GM12878 (cell line): ENCODE measurements around the gene AGBL5. TPM values are rescaled to one million over a fixed set of nuclear protein-coding genes. Genes with fewer than 3 reads are reported as not detected.

Source experiments
- CBFB ChIP-seq: IDR thresholded peaks from 2 replicates; pipeline ENCODE4 v1.6.1; 2016; ENCODE audit warnings: antibody characterized with exemption, low read depth
- EGR1 ChIP-seq, 2 experiments: IDR thresholded peaks; 1 replicate in 1 of 2; 2 replicates in 1 of 2; pipeline ENCODE4 v1.6.1; 2011 to 2012; ENCODE audit warnings: low read depth in 2 of 2, low read length in 2 of 2, borderline replicate concordance in 1 of 2, mild to moderate bottlenecking in 1 of 2, moderate library complexity in 1 of 2
- EP300 ChIP-seq, 2 experiments: fragments of 150-350 bp in 1 of 2; IDR thresholded peaks; 2 replicates each; pipeline ENCODE4 v1.6.1; 2011 to 2012; ENCODE audit warnings: low read depth in 2 of 2, low read length in 2 of 2, borderline replicate concordance in 1 of 2, improper control_type of control experiment in 1 of 2, inconsistent platforms in 1 of 2; ENCODE audit not compliant: control insufficient read depth in 1 of 2
- MTA2 ChIP-seq: fragments of 450-650 bp; IDR thresholded peaks from 2 replicates; pipeline ENCODE4 v1.6.1; 2016; ENCODE audit warnings: low read depth, mild to moderate bottlenecking, moderate library complexity
- NFYA ChIP-seq: IDR thresholded peaks from 2 replicates; pipeline ENCODE4 v1.6.1; 2011; ENCODE audit warnings: low read depth, mild to moderate bottlenecking, low read length, improper control_type of control experiment, borderline replicate concordance
- PAX5 ChIP-seq: IDR thresholded peaks from 2 replicates; pipeline ENCODE4 v1.6.1; 2011; ENCODE audit warnings: low read depth, low read length, borderline replicate concordance
- RAD51 ChIP-seq: fragments of 450-650 bp; IDR thresholded peaks from 2 replicates; pipeline ENCODE4 v1.6.1; 2016; ENCODE audit warnings: moderate library complexity, mild to moderate bottlenecking, inconsistent platforms
- RFX5 ChIP-seq: IDR thresholded peaks from 2 replicates; pipeline ENCODE4 v1.6.1; 2011; ENCODE audit warnings: low read depth, low read length, improper control_type of control experiment
- SUPT20H ChIP-seq: IDR thresholded peaks from 2 replicates; pipeline ENCODE4 v1.6.1; 2011; ENCODE audit warnings: low read depth, mild to moderate bottlenecking, low read length, moderate library complexity, borderline replicate concordance; ENCODE audit not compliant: control insufficient read depth
- ZNF622 ChIP-seq: fragments of 450-650 bp; IDR thresholded peaks from 2 replicates; pipeline ENCODE4 v1.6.1; 2017; ENCODE audit warnings: mild to moderate bottlenecking, inconsistent platforms
- polyA plus RNA-seq, 11 experiments: library from polyadenylated mRNA; depleted of rRNA in 4 of 11; unstranded in 6 of 11; stranded (reverse) in 5 of 11; fragments of >200 nt; fragmentation: Nextera tagmentation in 4 of 11; fragmentation: Illumina TruSeq in 1 of 11; extraction: Ambion mirVana in 4 of 11; extraction: Trizol in 1 of 11; gene quantifications; 1 replicate in 1 of 11; 2 replicates in 10 of 11; pipeline versions ENCODE4 v1.2.1 to v1.2.3, GENCODE V29; 2011 to 2016; ENCODE audit warnings: inconsistent platforms in 2 of 11, missing spikeins in 2 of 11, low read depth in 1 of 11
- total RNA-seq, 4 experiments: library from RNA; depleted of rRNA in 3 of 4; stranded (reverse); fragments of >200 nt in 3 of 4; fragmentation: Illumina TruSeq in 1 of 4; extraction: Trizol in 1 of 4; gene quantifications; 2 replicates each; pipeline versions ENCODE4 v1.2.1 to v1.2.3, GENCODE V29; 2013 to 2021
- TF ChIP-seq, protein P1 (sequence below): fragments of 450-650 bp; IDR thresholded peaks from 2 replicates; pipeline ENCODE4 v1.6.1; 2017; ENCODE audit warnings: mild to moderate bottlenecking, low read depth, inconsistent platforms; ENCODE audit not compliant: poor library complexity, severe bottlenecking
- TF ChIP-seq, protein P2 (sequence below): fragments of 450-650 bp; IDR thresholded peaks from 2 replicates; pipeline ENCODE4 v1.6.1; 2017; ENCODE audit warnings: mild to moderate bottlenecking, moderate library complexity
- TF ChIP-seq, protein P3 (sequence below): fragments of 450-650 bp; IDR thresholded peaks from 2 replicates; pipeline ENCODE4 v1.6.1; 2017; ENCODE audit warnings: mild to moderate bottlenecking, moderate library complexity
- TF ChIP-seq, protein P4 (sequence below): IDR thresholded peaks from 2 replicates; pipeline ENCODE4 v1.6.1; 2011; ENCODE audit warnings: low read depth, mild to moderate bottlenecking, low read length, moderate library complexity, borderline replicate concordance; ENCODE audit errors: extremely low read depth
- TF ChIP-seq, protein P5 (sequence below): IDR thresholded peaks from 2 replicates; pipeline ENCODE4 v1.6.1; 2011; ENCODE audit warnings: low read depth, low read length, improper control_type of control experiment, borderline replicate concordance

The AGBL5 gene
- total and polyA plus RNA-seq, 10 of the 15 experiments (the other 5 are each of a cell fraction or from before 2014, with no cell fraction given), result 1.9 to 28.5 (median 19.5) TPM

DNA sequence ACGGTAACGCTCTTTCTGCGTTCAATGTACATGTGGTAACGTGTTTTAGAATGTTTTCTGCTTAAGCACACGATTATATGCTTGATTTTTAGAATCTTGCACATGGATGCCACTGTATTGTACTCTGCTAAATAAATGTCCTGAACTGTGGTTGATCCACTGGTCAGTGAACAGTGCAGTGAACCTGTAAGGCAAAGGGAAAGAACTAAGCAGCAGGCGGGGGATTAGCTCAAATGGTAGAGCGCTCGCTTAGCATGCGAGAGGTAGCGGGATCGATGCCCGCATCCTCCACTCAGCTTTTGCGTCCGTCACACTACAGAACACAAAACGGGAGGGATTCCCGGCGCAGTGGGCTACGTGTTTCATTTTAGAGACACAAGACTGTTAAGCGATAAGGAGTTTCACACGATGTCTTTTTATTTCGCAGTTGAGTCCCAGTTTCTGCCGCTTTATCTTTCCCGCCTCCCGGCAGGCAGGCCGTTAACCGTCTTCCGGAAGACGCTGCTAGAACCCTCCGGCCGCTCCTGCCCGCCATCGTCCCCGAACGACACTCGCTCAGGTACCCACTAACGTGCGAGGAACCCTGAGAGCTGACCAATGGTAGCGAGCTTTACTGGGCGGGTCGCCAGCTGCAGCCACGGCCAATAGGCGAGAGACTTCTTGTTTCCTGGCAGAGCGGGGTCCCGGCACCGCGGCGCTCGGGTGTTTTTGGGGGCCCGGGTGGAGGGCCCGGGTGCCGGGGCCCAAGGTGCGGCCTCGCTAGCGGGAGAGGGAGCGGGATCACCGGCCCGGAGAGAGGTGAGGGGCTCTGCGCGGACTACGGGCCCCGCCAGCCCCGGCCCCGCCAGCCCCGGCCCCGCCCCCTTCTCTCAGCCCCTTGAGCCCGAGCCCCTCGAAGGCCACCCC is at the start of gene AGBL5 (continued):
- TF ChIP-seq, protein P1, sequence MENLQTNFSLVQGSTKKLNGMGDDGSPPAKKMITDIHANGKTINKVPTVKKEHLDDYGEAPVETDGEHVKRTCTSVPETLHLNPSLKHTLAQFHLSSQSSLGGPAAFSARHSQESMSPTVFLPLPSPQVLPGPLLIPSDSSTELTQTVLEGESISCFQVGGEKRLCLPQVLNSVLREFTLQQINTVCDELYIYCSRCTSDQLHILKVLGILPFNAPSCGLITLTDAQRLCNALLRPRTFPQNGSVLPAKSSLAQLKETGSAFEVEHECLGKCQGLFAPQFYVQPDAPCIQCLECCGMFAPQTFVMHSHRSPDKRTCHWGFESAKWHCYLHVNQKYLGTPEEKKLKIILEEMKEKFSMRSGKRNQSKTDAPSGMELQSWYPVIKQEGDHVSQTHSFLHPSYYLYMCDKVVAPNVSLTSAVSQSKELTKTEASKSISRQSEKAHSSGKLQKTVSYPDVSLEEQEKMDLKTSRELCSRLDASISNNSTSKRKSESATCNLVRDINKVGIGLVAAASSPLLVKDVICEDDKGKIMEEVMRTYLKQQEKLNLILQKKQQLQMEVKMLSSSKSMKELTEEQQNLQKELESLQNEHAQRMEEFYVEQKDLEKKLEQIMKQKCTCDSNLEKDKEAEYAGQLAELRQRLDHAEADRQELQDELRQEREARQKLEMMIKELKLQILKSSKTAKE, result peak; percentile 83
- TF ChIP-seq RFX5 (0 out of 2 replicates have a peak, but pooled peaks have one; percentile 13), MTA2 (peak; percentile 38), NFYA (peak; percentile 42), SUPT20H (no peak), PAX5 (peak; percentile 8; the same call in 1 of the 2 replicates), RAD51 (no peak; the same call in 1 of the 2 replicates), EGR1 (IDR thresholded peaks at IDR 0.05; ENCODE audit: borderline replicate concordance in 1 of 2, low read depth in 2 of 2, low read length in 2 of 2) (peak in 1 of 2 experiments; percentile 21; a peak in 1 of 3 replicates), ZNF622 (no peak), EP300 (IDR thresholded peaks at IDR 0.05; ENCODE audit: borderline replicate concordance in 1 of 2, control insufficient read depth in 1 of 2, low read depth in 2 of 2, low read length in 2 of 2) (no peak; a peak in 1 of 4 replicates), CBFB (peak; percentile 33; the same call in 1 of the 2 replicates)
- TF ChIP-seq, protein P2, sequence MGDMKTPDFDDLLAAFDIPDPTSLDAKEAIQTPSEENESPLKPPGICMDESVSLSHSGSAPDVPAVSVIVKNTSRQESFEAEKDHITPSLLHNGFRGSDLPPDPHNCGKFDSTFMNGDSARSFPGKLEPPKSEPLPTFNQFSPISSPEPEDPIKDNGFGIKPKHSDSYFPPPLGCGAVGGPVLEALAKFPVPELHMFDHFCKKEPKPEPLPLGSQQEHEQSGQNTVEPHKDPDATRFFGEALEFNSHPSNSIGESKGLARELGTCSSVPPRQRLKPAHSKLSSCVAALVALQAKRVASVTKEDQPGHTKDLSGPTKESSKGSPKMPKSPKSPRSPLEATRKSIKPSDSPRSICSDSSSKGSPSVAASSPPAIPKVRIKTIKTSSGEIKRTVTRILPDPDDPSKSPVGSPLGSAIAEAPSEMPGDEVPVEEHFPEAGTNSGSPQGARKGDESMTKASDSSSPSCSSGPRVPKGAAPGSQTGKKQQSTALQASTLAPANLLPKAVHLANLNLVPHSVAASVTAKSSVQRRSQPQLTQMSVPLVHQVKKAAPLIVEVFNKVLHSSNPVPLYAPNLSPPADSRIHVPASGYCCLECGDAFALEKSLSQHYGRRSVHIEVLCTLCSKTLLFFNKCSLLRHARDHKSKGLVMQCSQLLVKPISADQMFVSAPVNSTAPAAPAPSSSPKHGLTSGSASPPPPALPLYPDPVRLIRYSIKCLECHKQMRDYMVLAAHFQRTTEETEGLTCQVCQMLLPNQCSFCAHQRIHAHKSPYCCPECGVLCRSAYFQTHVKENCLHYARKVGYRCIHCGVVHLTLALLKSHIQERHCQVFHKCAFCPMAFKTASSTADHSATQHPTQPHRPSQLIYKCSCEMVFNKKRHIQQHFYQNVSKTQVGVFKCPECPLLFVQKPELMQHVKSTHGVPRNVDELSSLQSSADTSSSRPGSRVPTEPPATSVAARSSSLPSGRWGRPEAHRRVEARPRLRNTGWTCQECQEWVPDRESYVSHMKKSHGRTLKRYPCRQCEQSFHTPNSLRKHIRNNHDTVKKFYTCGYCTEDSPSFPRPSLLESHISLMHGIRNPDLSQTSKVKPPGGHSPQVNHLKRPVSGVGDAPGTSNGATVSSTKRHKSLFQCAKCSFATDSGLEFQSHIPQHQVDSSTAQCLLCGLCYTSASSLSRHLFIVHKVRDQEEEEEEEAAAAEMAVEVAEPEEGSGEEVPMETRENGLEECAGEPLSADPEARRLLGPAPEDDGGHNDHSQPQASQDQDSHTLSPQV, result 0 out of 2 replicates have a peak, but pooled peaks have one; percentile 46
- TF ChIP-seq, protein P3, sequence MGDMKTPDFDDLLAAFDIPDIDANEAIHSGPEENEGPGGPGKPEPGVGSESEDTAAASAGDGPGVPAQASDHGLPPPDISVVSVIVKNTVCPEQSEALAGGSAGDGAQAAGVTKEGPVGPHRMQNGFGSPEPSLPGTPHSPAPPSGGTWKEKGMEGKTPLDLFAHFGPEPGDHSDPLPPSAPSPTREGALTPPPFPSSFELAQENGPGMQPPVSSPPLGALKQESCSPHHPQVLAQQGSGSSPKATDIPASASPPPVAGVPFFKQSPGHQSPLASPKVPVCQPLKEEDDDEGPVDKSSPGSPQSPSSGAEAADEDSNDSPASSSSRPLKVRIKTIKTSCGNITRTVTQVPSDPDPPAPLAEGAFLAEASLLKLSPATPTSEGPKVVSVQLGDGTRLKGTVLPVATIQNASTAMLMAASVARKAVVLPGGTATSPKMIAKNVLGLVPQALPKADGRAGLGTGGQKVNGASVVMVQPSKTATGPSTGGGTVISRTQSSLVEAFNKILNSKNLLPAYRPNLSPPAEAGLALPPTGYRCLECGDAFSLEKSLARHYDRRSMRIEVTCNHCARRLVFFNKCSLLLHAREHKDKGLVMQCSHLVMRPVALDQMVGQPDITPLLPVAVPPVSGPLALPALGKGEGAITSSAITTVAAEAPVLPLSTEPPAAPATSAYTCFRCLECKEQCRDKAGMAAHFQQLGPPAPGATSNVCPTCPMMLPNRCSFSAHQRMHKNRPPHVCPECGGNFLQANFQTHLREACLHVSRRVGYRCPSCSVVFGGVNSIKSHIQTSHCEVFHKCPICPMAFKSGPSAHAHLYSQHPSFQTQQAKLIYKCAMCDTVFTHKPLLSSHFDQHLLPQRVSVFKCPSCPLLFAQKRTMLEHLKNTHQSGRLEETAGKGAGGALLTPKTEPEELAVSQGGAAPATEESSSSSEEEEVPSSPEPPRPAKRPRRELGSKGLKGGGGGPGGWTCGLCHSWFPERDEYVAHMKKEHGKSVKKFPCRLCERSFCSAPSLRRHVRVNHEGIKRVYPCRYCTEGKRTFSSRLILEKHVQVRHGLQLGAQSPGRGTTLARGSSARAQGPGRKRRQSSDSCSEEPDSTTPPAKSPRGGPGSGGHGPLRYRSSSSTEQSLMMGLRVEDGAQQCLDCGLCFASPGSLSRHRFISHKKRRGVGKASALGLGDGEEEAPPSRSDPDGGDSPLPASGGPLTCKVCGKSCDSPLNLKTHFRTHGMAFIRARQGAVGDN, result peak; percentile 92
- TF ChIP-seq, protein P4, sequence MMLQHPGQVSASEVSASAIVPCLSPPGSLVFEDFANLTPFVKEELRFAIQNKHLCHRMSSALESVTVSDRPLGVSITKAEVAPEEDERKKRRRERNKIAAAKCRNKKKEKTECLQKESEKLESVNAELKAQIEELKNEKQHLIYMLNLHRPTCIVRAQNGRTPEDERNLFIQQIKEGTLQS, result no peak
- TF ChIP-seq, protein P5, sequence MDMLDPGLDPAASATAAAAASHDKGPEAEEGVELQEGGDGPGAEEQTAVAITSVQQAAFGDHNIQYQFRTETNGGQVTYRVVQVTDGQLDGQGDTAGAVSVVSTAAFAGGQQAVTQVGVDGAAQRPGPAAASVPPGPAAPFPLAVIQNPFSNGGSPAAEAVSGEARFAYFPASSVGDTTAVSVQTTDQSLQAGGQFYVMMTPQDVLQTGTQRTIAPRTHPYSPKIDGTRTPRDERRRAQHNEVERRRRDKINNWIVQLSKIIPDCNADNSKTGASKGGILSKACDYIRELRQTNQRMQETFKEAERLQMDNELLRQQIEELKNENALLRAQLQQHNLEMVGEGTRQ, result no peak
